ENCODE data around the gene CRELD2. TPM values are rescaled to one million over a fixed set of nuclear protein-coding genes. Genes with fewer than 3 reads are reported as not detected.

Gene CRELD2
- total and polyA plus RNA-seq, 2 of the 13 experiments (the other 11 are each of a cell fraction or from before 2014, with no cell fraction given) = 17.2 to 44.7 TPM

DNA sequence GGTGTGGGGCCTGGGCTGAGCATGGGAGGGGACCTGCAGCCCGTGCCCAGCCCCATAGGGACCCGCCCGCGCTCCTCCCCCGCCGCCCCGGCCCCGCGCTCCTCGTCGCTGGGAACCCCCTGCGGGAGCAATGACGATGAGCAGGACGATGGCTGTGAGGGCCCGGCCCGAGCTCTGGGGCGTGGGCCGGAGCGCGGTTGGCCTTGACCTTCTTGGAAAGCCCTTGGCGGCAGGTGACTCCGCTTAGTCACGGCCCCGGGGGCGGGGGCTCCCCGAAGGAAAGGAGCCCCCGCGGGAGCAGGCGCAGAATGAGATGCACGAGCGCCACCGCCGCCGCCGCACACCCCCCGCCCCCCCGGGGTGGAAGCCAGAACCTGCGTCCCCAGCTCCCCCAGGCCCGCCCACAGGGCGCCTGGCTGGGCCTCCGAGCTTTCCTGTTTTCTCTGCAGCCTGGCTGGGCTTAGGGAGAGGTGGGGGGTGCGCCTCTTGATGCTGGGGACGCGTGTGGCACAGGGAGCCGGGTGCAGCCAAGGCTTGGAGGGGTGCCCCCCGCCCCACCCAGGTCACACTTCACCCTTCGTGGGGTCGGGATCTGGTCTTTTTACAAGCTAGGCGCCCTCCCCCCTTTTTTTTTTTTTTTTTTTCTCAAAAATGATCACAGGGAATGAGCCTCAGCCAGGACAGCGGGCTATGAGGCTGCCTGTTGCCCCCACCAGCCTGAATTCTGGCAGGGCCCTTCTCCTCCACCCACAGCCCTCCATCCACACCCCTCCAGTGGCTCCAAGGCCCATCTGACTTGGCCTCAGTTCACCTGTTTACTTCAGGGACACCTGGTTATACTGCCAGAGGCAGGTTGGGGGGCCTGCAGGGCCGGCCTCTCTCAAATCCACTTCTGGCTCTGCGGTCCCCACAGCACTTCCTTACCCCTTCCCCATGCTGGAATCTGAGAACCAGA is 17.9 kb downstream of the CRELD2 start:
- no TSS peak for BruUV-seq (replicated peaks)
- intact Hi-C loops (cut with micrococcal nuclease; ENCODE audit: unreplicated experiment) = no loop called here
- Histone ChIP-seq H3K9me3 (ENCODE audit: low read length) (no peaks in the 10 kb centered on the region), H3K4me3 (replicated peaks in 1 of 3; ENCODE audit: insufficient read depth in 1 of 3, low read depth in 2 of 3, low read length in 3 of 3) (peak overlapping the region; percentile 13 to 57 (median 38); a peak in 4 of 6 replicates), H3K36me3 (replicated peaks in 1 of 2; ENCODE audit: control insufficient read depth in 1 of 2, insufficient read depth in 2 of 2, low read length in 2 of 2) (no peaks in the 10 kb centered on the region), H3K79me2 (ENCODE audit: insufficient read depth, low read length) (no peaks in the 10 kb centered on the region), H3K9ac (ENCODE audit: insufficient read depth, low read depth, low read length) (peak overlapping the region; percentile 73), H2AFZ (ENCODE audit: low read length) (no peak overlapping the region), H3K4me2 (ENCODE audit: low read depth, low read length) (peak overlapping the region; percentile 77), H3K27me3 (ENCODE audit: control insufficient read depth in 1 of 2, insufficient read depth in 2 of 2, low read length in 2 of 2) (no peaks in the 10 kb centered on the region; a peak in 1 of 5 replicates), H3K4me1 (ENCODE audit: insufficient read depth, low read length) (peaks cover 83% of the 10 kb centered on the region), H4K20me1 (ENCODE audit: insufficient read depth, low read length) (no peaks in the 10 kb centered on the region), H3K27ac (ENCODE audit: extremely low read length, insufficient read depth, low read length) (peak overlapping the region; percentile 80)
- in situ Hi-C loops (cut with HindIII; ENCODE audit: extremely low pct_ligation_motif_present, low pct_unique_long_range_greater_than_20kb) = no loop called here
- ATAC-seq = peak; percentile 55
- WGBS (ENCODE audit: low lambda C conversion rate) = 28% methylated on average over 6 of the region's 52 CpGs
- POLR2A ChIA-PET = interaction anchor here (0.8 to 10.5 kb wide), 8 partner anchors 15 to 41 kb away, joined by 3 to 283 read pairs (median 37); partner anchors contain the start of genes ALG12, CRELD2 and PIM3
- peak; percentile 93 for DNase-seq (ENCODE audit: low spot score)
- FAIRE-seq = no peak
- CTCF ChIA-PET (ENCODE audit: low intra/inter-chr PET ratio, low total read pairs) = no interaction called here
- peak; percentile 87 for TF ChIP-seq ZNF746 (CRISPR knock-in tag; IDR thresholded peaks at IDR 0.05)
- TF ChIP-seq NFE2 (CRISPR knock-in tag; IDR thresholded peaks at IDR 0.05) = no peak
- TF ChIP-seq ZNF367 (CRISPR knock-in tag; IDR thresholded peaks at IDR 0.05; ENCODE audit: borderline replicate concordance) = no peak
- no peak for TF ChIP-seq ZC3H4 (CRISPR knock-in tag; IDR thresholded peaks at IDR 0.05; ENCODE audit: borderline replicate concordance)
- TF ChIP-seq ATRX (CRISPR knock-in tag; IDR thresholded peaks at IDR 0.05; ENCODE audit: borderline replicate concordance) = no peak
- TF ChIP-seq, protein P1, sequence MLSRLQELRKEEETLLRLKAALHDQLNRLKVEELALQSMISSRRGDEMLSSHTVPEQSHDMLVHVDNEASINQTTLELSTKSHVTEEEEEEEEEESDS (CRISPR knock-in tag; IDR thresholded peaks at IDR 0.05; ENCODE audit: borderline replicate concordance) = no peak
- no peak for TF ChIP-seq BRCA1 (CRISPR knock-in tag; IDR thresholded peaks at IDR 0.05)
- TF ChIP-seq, protein P2, sequence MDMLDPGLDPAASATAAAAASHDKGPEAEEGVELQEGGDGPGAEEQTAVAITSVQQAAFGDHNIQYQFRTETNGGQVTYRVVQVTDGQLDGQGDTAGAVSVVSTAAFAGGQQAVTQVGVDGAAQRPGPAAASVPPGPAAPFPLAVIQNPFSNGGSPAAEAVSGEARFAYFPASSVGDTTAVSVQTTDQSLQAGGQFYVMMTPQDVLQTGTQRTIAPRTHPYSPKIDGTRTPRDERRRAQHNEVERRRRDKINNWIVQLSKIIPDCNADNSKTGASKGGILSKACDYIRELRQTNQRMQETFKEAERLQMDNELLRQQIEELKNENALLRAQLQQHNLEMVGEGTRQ (IDR thresholded peaks at IDR 0.05; ENCODE audit: low read depth, low read length) = no peak
- TF ChIP-seq, protein P2 (CRISPR knock-in tag; IDR thresholded peaks at IDR 0.05; ENCODE audit: borderline replicate concordance) = no peak
- TF ChIP-seq ZFYVE20 (CRISPR knock-in tag; IDR thresholded peaks at IDR 0.05; ENCODE audit: borderline replicate concordance, low read depth) = no peak
- no peak for TF ChIP-seq ZBTB21 (CRISPR knock-in tag; IDR thresholded peaks at IDR 0.05)
- TF ChIP-seq ZNF292 (CRISPR knock-in tag; IDR thresholded peaks at IDR 0.05; ENCODE audit: borderline replicate concordance, low read depth) = no peak
- TF ChIP-seq IKZF4 (CRISPR knock-in tag; IDR thresholded peaks at IDR 0.05; ENCODE audit: borderline replicate concordance, low read depth, not compliant biosample characterization) = no peak
- TF ChIP-seq, protein P3, sequence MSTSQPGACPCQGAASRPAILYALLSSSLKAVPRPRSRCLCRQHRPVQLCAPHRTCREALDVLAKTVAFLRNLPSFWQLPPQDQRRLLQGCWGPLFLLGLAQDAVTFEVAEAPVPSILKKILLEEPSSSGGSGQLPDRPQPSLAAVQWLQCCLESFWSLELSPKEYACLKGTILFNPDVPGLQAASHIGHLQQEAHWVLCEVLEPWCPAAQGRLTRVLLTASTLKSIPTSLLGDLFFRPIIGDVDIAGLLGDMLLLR (CRISPR knock-in tag; IDR thresholded peaks at IDR 0.05) = no peak
- TF ChIP-seq ZNF33B (CRISPR knock-in tag; IDR thresholded peaks at IDR 0.05) = no peak
- no peak for TF ChIP-seq ZNF652 (CRISPR knock-in tag; IDR thresholded peaks at IDR 0.05; ENCODE audit: borderline replicate concordance, low read depth)
- TF ChIP-seq ZNF83 (CRISPR knock-in tag; IDR thresholded peaks at IDR 0.05; ENCODE audit: borderline replicate concordance) = no peak
- no peak for TF ChIP-seq DR1 (CRISPR knock-in tag; IDR thresholded peaks at IDR 0.05)

Measured in HepG2 (cell line).